Thoracic aorta (tissue), 2 donors: ENCODE results near the gene PTPN5. TPM values are rescaled to one million over a fixed set of nuclear protein-coding genes. Genes with fewer than 3 reads are reported as not detected.
A peak's percentile ranks its signal among the peaks of the same experiment; 100 is the strongest.

Source experiments
- ATAC-seq: fragments of 150-250 bp; one replicate; pipeline ENCODE4 v1.8.0; 2017; ENCODE audit warnings: low read depth; ENCODE audit not compliant: insufficient number of reproducible peaks, low FRiP score
- DNase-seq: peaks from one replicate; pipeline ENCODE4 v3.0.0-alpha.2; 2020; ENCODE audit warnings: low spot score
- H3K27ac ChIP-seq, 2 donors: fragments of 200-600 bp; sonication (generic); 1 replicate in 1 of 2; 2 replicates in 1 of 2; pipeline ENCODE4 v1.5.1; 2016; ENCODE audit warnings: mild to moderate bottlenecking in 2 of 2, moderate library complexity in 2 of 2
- H3K27me3 ChIP-seq: fragments of 200-600 bp; sonication (generic); replicated peaks from 2 replicates; pipeline ENCODE4 v1.6.0; 2016; ENCODE audit warnings: mild to moderate bottlenecking; ENCODE audit not compliant: insufficient read depth
- H3K36me3 ChIP-seq: fragments of 200-600 bp; sonication (generic); one replicate; pipeline ENCODE4 v1.5.1; 2016
- H3K4me1 ChIP-seq, 2 donors: fragments of 200-600 bp; sonication (generic); 1 replicate in 1 of 2; 2 replicates in 1 of 2; pipeline versions ENCODE4 v1.5.1 to v1.6.0; 2016; ENCODE audit warnings: low read depth in 2 of 2, mild to moderate bottlenecking in 1 of 2; ENCODE audit not compliant: control insufficient read depth in 1 of 2
- H3K4me3 ChIP-seq: fragments of 200-600 bp; sonication (generic); 2 replicates; pipeline ENCODE4 v1.5.1; 2016; ENCODE audit warnings: mild to moderate bottlenecking
- H3K9me3 ChIP-seq: fragments of 200-600 bp; sonication (generic); 2 replicates; pipeline ENCODE4 v1.5.1; 2016
- CTCF ChIP-seq: fragments of 200-600 bp; sonication (generic); IDR thresholded peaks from one replicate; pipeline ENCODE4 v1.5.1; 2019; ENCODE audit warnings: antibody characterized with exemption
- total RNA-seq, 2 donors: library from RNA; depleted of rRNA; stranded (reverse); fragments of >200 nt; gene quantifications; one replicate each; pipeline versions ENCODE4 v1.1.0 to v1.2.3, GENCODE V29; 2016

The PTPN5 gene
- total RNA-seq, 2 donors from 2014 or later: 2.2 to 6.1 TPM

GRCh38 chr11:18768978-18769377 lies 22.6 kb downstream of the PTPN5 start:
- Histone ChIP-seq H3K4me1 (no peaks in the 10 kb centered on the region), H3K4me3 (no peak overlapping the region), H3K27me3 (no peaks in the 10 kb centered on the region), H3K9me3 (no peaks in the 10 kb centered on the region), H3K27ac (peak overlapping the region in 1 of 2 donors; percentile 2), H3K36me3 (no peaks in the 10 kb centered on the region)
- TF ChIP-seq CTCF: no peak
- DNase-seq (no peak), ATAC-seq (no peak)

- no peak for ATAC-seq
Measured at GRCh38 chr11:18768472-18768901, 23.1 kb downstream of the PTPN5 start.

GRCh38 chr11:18766015-18766414 lies 25.6 kb downstream of the PTPN5 start:
- DNase-seq: no peak
- H3K27me3 ChIP-seq: no peaks in the 10 kb centered on the region
- H3K36me3 ChIP-seq: no peaks in the 10 kb centered on the region
- H3K27ac ChIP-seq: no peak overlapping the region
- no peaks in the 10 kb centered on the region for H3K9me3 ChIP-seq
- no peak for ATAC-seq
- H3K4me3 ChIP-seq: no peak overlapping the region
- H3K4me1 ChIP-seq: no peaks in the 10 kb centered on the region
- TF ChIP-seq CTCF: no peak

More at GRCh38 chr11:18768472-18768901, 23.1 kb downstream of the PTPN5 start:
- DNase-seq: no peak
- TF ChIP-seq CTCF: no peak
- H3K4me3 ChIP-seq: no peak overlapping the region
- H3K36me3 ChIP-seq: no peaks in the 10 kb centered on the region
- H3K9me3 ChIP-seq: no peaks in the 10 kb centered on the region
- no peaks in the 10 kb centered on the region for H3K4me1 ChIP-seq
- H3K27ac ChIP-seq: peak overlapping the region in 1 of 2 donors; percentile 2
- H3K27me3 ChIP-seq: no peaks in the 10 kb centered on the region

- TF ChIP-seq CTCF: no peak
- Histone ChIP-seq H3K4me1 (no peaks in the 10 kb centered on the region), H3K4me3 (no peak overlapping the region), H3K36me3 (no peaks in the 10 kb centered on the region), H3K9me3 (no peaks in the 10 kb centered on the region), H3K27ac (no peak overlapping the region), H3K27me3 (no peaks in the 10 kb centered on the region)
- no peak for DNase-seq
- ATAC-seq: no peak
Measured at GRCh38 chr11:18765554-18765953, 26.0 kb downstream of the PTPN5 start.

- no peak for TF ChIP-seq CTCF
- Histone ChIP-seq H3K36me3 (no peaks in the 10 kb centered on the region), H3K27me3 (no peaks in the 10 kb centered on the region), H3K27ac (no peak overlapping the region), H3K9me3 (no peaks in the 10 kb centered on the region), H3K4me1 (no peaks in the 10 kb centered on the region), H3K4me3 (no peak overlapping the region)
- ATAC-seq (no peak), DNase-seq (no peak)
Measured at GRCh38 chr11:18761741-18762140, 29.9 kb downstream of the PTPN5 start.
